ENCODE data around the gene VSTM4. TPM values are rescaled to one million over a fixed set of nuclear protein-coding genes. Genes with fewer than 3 reads are reported as not detected.

VSTM4 gene
- total and polyA plus RNA-seq, 2 of the 4 experiments (the other 2 are of a cell fraction): 2.4 to 2.9 TPM

DNA sequence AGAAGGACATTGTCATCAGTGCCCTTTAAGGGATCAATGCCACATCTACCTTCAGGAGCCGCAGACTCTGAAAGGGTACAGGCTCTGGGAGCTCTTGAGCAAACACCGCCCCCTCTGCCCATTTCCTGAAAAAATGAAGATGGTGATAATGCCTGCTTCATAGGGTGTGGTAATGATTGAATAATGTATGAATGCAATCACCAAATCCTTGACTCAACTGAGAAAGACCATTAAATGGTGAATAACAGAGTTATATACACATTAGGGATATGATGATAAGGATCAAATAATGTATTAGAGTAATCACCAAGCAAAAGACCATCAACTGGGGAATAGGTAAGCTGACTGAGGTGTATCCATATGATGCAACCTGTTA is 17.0 kb upstream of the VSTM4 start:
- no peak for ATAC-seq (ENCODE audit: low read depth)

More for the DNA sequence above, 17.0 kb upstream of the VSTM4 start:
- H3K56ac ChIP-seq (ENCODE audit: extremely low read depth, insufficient read depth, low read length): no peak overlapping the region
- H3K27me3 ChIP-seq (ENCODE audit: control insufficient read depth, insufficient read depth, low read length): peaks cover 41% of the 10 kb centered on the region
- dilution Hi-C loops (cut with HindIII; ENCODE audit: low sequenced_read_pairs, unreplicated experiment) (no loop called here), in situ Hi-C loops (cut with MboI; ENCODE audit: low sequenced_read_pairs) (no loop called here), intact Hi-C loops (cut with micrococcal nuclease) (no loop called here)
- H3K4me3 ChIP-seq (ENCODE audit: insufficient read depth, low read depth, low read length): no peak overlapping the region
- H2BK20ac ChIP-seq (ENCODE audit: low read depth, low read length): no peak overlapping the region
- no peak overlapping the region for H3K18ac ChIP-seq (ENCODE audit: low read depth, low read length)
- H2BK5ac ChIP-seq (ENCODE audit: low read depth, low read length, poor library complexity, severe bottlenecking): no peak overlapping the region
- H3K36me3 ChIP-seq (ENCODE audit: control insufficient read depth, insufficient read depth, low read length): no peaks in the 10 kb centered on the region
- H2AK5ac ChIP-seq (ENCODE audit: low read depth, low read length): no peak overlapping the region
- no peak overlapping the region for H4K8ac ChIP-seq (ENCODE audit: low read depth in 2 of 2, low read length in 2 of 2)
- no peak overlapping the region for H2AK9ac ChIP-seq (replicated peaks; ENCODE audit: low read depth, low read length, poor library complexity)
- no peak overlapping the region for H3K9ac ChIP-seq (ENCODE audit: low read depth, low read length)
- no peak for DNase-seq
- no peaks in the 10 kb centered on the region for H3K9me3 ChIP-seq (ENCODE audit: control insufficient read depth, insufficient read depth, low read length)
- H3K4ac ChIP-seq (ENCODE audit: low read depth, low read length): no peak overlapping the region
- POLR2A ChIA-PET (ENCODE audit: unreplicated experiment): no interaction called here
- H3K23ac ChIP-seq (ENCODE audit: low read depth, low read length): no peak overlapping the region
- no peak overlapping the region for H4K91ac ChIP-seq (ENCODE audit: insufficient read depth, low read depth, low read length)
- H3K4me1 ChIP-seq (ENCODE audit: control insufficient read depth, insufficient read depth, low read length): peaks cover 5% of the 10 kb centered on the region
- CTCF ChIA-PET: no interaction called here
- H4K5ac ChIP-seq (ENCODE audit: low read depth, low read length): no peak overlapping the region
- H2AFZ ChIP-seq (replicated peaks; ENCODE audit: low read length, poor library complexity): no peak overlapping the region
- H3K27ac ChIP-seq (ENCODE audit: insufficient read depth, low read length): no peak overlapping the region
- H2BK120ac ChIP-seq (ENCODE audit: low read depth, low read length): no peak overlapping the region
- BruUV-seq (replicated peaks): no TSS peak
- no peak overlapping the region for H3K14ac ChIP-seq (replicated peaks; ENCODE audit: low read depth, low read length)
- H2BK15ac ChIP-seq (ENCODE audit: low read depth, low read length): no peak overlapping the region
- H3K79me1 ChIP-seq (ENCODE audit: low read depth in 1 of 2, low read length in 2 of 2): no peaks in the 10 kb centered on the region
- WGBS, 2 experiments (ENCODE audit: extremely low coverage in 2 of 2, insufficient read length in 1 of 2): no CpG with 5 or more reads among the region's 2 CpGs
- H3K4me2 ChIP-seq (ENCODE audit: low read depth, low read length): no peak overlapping the region
- TF ChIP-seq RFX5 (IDR thresholded peaks at IDR 0.05; ENCODE audit: low read depth, low read length) (no peak), CEBPB (IDR thresholded peaks at IDR 0.05; ENCODE audit: low read depth, low read length) (no peak), NFE2L2 (IDR thresholded peaks at IDR 0.05; ENCODE audit: low read depth, low read length) (no peak), FOS (IDR thresholded peaks at IDR 0.05; ENCODE audit: low read depth, low read length) (no peak), MXI1 (IDR thresholded peaks at IDR 0.05; ENCODE audit: borderline replicate concordance, low read depth, low read length) (no peak), CTCF (conservative IDR thresholded peaks at IDR 0.05; ENCODE audit: low read depth, low read length) (no peak), MAZ (IDR thresholded peaks at IDR 0.05; ENCODE audit: borderline replicate concordance, low read depth, low read length) (no peak), POLR2A (IDR thresholded peaks at IDR 0.05; ENCODE audit: low read depth, low read length) (no peak), USF2 (IDR thresholded peaks at IDR 0.05; ENCODE audit: low read depth, low read length) (no peak), SMC3 (IDR thresholded peaks at IDR 0.05; ENCODE audit: low read depth, low read length) (no peak), RCOR1 (IDR thresholded peaks at IDR 0.05; ENCODE audit: insufficient replicate concordance, low read length) (no peak), BHLHE40 (IDR thresholded peaks at IDR 0.05; ENCODE audit: low read depth, low read length) (no peak), MAFK (IDR thresholded peaks at IDR 0.05; ENCODE audit: low read depth, low read length) (no peak), CHD1 (IDR thresholded peaks at IDR 0.05; ENCODE audit: low read depth, low read length) (no peak), RAD21 (IDR thresholded peaks at IDR 0.05; ENCODE audit: low read length) (no peak)
- TF ChIP-seq, protein P1, sequence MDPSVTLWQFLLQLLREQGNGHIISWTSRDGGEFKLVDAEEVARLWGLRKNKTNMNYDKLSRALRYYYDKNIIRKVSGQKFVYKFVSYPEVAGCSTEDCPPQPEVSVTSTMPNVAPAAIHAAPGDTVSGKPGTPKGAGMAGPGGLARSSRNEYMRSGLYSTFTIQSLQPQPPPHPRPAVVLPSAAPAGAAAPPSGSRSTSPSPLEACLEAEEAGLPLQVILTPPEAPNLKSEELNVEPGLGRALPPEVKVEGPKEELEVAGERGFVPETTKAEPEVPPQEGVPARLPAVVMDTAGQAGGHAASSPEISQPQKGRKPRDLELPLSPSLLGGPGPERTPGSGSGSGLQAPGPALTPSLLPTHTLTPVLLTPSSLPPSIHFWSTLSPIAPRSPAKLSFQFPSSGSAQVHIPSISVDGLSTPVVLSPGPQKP (IDR thresholded peaks at IDR 0.05; ENCODE audit: borderline replicate concordance, low read depth, low read length): no peak
- peaks cover 3% of the 10 kb centered on the region; the same call in 1 of the 2 replicates for H3K9me1 ChIP-seq (ENCODE audit: insufficient read depth, low read length)
- H4K20me1 ChIP-seq (ENCODE audit: insufficient read depth, low read length): no peaks in the 10 kb centered on the region
